HEK293T (cell line): ENCODE measurements around the gene SECISBP2.

Experiments used
- BHLHE40 ChIP-seq: fragments of 450-650 bp; IDR thresholded peaks from 2 replicates; pipeline ENCODE4 v1.6.1; 2016; ENCODE audit warnings: mild to moderate bottlenecking, moderate library complexity, borderline replicate concordance
- CTBP1 ChIP-seq: fragments of 450-650 bp; IDR thresholded peaks from 2 replicates; pipeline ENCODE4 v1.6.1; 2016; ENCODE audit warnings: borderline replicate concordance
- FOXA1 ChIP-seq: fragments of 450-650 bp; IDR thresholded peaks from 2 replicates; pipeline ENCODE4 v1.6.1; 2016; ENCODE audit warnings: mild to moderate bottlenecking
- FOXK2 ChIP-seq: fragments of 450-650 bp; IDR thresholded peaks from 2 replicates; pipeline ENCODE4 v1.6.1; 2016; ENCODE audit warnings: mild to moderate bottlenecking
- HDGF ChIP-seq: fragments of 450-650 bp; IDR thresholded peaks from 2 replicates; pipeline ENCODE4 v1.6.1; 2017; ENCODE audit warnings: antibody characterized with exemption, borderline replicate concordance
- L3MBTL2 ChIP-seq: fragments of 450-650 bp; conservative IDR thresholded peaks from 2 replicates; pipeline ENCODE4 v1.6.1; 2016; ENCODE audit warnings: mild to moderate bottlenecking
- NFRKB ChIP-seq: fragments of 450-650 bp; IDR thresholded peaks from 2 replicates; pipeline ENCODE4 v1.6.1; 2016; ENCODE audit warnings: mild to moderate bottlenecking, moderate library complexity
- SP1 ChIP-seq: fragments of 450-650 bp; IDR thresholded peaks from 2 replicates; pipeline ENCODE4 v1.6.1; 2017
- SUZ12 ChIP-seq: fragments of 450-650 bp; IDR thresholded peaks from 2 replicates; pipeline ENCODE4 v1.6.1; 2016; ENCODE audit warnings: mild to moderate bottlenecking
- TARDBP ChIP-seq: fragments of 450-650 bp; IDR thresholded peaks from 2 replicates; pipeline ENCODE4 v1.6.1; 2016
- ZNF384 ChIP-seq: fragments of 450-650 bp; IDR thresholded peaks from 2 replicates; pipeline ENCODE4 v1.6.1; 2016

GRCh38 chr9:89339807-89340206 is 21.5 kb downstream of the SECISBP2 start:
- no peak for TF ChIP-seq ZNF384
- no peak for TF ChIP-seq SP1
- no peak for TF ChIP-seq HDGF
- no peak for TF ChIP-seq NFRKB
- no peak for TF ChIP-seq SUZ12
- no peak for TF ChIP-seq BHLHE40
- TF ChIP-seq TARDBP, result no peak
- TF ChIP-seq CTBP1, result no peak
- no peak for TF ChIP-seq FOXA1
- no peak for TF ChIP-seq FOXK2
- TF ChIP-seq L3MBTL2, result no peak
